SK-N-SH treated with all-trans-retinoic acid at 6 μM for 48 hours (cell line): Measurements from ENCODE around the gene TTC39C.

Experiments
- ARNTL ChIP-seq: fragments of 450-650 bp; formaldehyde crosslinking; IDR thresholded peaks from 2 replicates; pipeline ENCODE4 v1.5.0; 2020; ENCODE audit warnings: low read depth, mild to moderate bottlenecking, moderate library complexity, borderline replicate concordance
- PATZ1 ChIP-seq: fragments of 250-450 bp; sonication (Bioruptor Pico); IDR thresholded peaks from 2 replicates; pipeline ENCODE4 v1.8.0; 2020; ENCODE audit warnings: mild to moderate bottlenecking, moderate library complexity, borderline replicate concordance
- ZFP3 ChIP-seq: fragments of 250-450 bp; sonication (Bioruptor Pico); IDR thresholded peaks from 2 replicates; pipeline ENCODE4 v1.5.0; 2020; ENCODE audit warnings: mild to moderate bottlenecking, moderate library complexity
- ZNF565 ChIP-seq: fragments of 450-650 bp; formaldehyde crosslinking; conservative IDR thresholded peaks from 2 replicates; pipeline ENCODE4 v1.5.0; 2020; ENCODE audit warnings: low read depth, mild to moderate bottlenecking, moderate library complexity
- ZNF8 ChIP-seq: fragments of 450-650 bp; formaldehyde crosslinking; IDR thresholded peaks from 2 replicates; pipeline ENCODE4 v1.5.0; 2020; ENCODE audit warnings: mild to moderate bottlenecking, moderate library complexity
- TF ChIP-seq, protein P1 (sequence below): fragments of 250-450 bp; sonication (Bioruptor Pico); IDR thresholded peaks from 2 replicates; pipeline ENCODE4 v1.5.1; 2020; ENCODE audit warnings: low read depth, mild to moderate bottlenecking, moderate library complexity

GRCh38 chr18:24112464-24112863 is 97.9 kb downstream of the TTC39C start:
- TF ChIP-seq ZNF8 (no peak), PATZ1 (CRISPR knock-in tag) (no peak), ARNTL (CRISPR knock-in tag) (no peak), ZNF565 (CRISPR knock-in tag) (no peak), ZFP3 (CRISPR knock-in tag) (no peak)
- TF ChIP-seq, protein P1, sequence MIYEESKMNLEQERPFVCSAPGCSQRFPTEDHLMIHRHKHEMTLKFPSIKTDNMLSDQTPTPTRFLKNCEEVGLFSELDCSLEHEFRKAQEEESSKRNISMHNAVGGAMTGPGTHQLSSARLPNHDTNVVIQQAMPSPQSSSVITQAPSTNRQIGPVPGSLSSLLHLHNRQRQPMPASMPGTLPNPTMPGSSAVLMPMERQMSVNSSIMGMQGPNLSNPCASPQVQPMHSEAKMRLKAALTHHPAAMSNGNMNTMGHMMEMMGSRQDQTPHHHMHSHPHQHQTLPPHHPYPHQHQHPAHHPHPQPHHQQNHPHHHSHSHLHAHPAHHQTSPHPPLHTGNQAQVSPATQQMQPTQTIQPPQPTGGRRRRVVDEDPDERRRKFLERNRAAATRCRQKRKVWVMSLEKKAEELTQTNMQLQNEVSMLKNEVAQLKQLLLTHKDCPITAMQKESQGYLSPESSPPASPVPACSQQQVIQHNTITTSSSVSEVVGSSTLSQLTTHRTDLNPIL (CRISPR knock-in tag) = no peak
